Lung (tissue), 12 donors: Measurements from ENCODE around the gene BRPF3. TPM values are rescaled to one million over a fixed set of nuclear protein-coding genes. Genes with fewer than 3 reads are reported as not detected.

Experiments
- ATAC-seq: fragments of 200-7000 bp; cut with Tn5 transposase; one replicate; pipeline ENCODE4 v1.9.1; 2020; ENCODE audit warnings: moderate number of reproducible peaks; ENCODE audit not compliant: insufficient read depth, low FRiP score
- DNase-seq, 3 donors: peaks; one replicate each; pipeline ENCODE4 v3.0.0-alpha.2; 2013 to 2017
- H3K27ac ChIP-seq, 2 donors: one replicate each; pipeline ENCODE4 v1.5.1; 2013; ENCODE audit warnings: mild to moderate bottlenecking in 2 of 2, moderate library complexity in 2 of 2, control low read depth in 1 of 2, inconsistent platforms in 1 of 2, low read depth in 1 of 2, low read length in 1 of 2
- H3K27me3 ChIP-seq, 3 donors: one replicate each; pipeline ENCODE4 v1.5.1; 2013; ENCODE audit warnings: low read length in 2 of 3; ENCODE audit not compliant: control insufficient read depth in 3 of 3, insufficient read depth in 3 of 3
- H3K36me3 ChIP-seq, 4 donors: one replicate each; pipeline ENCODE4 v1.5.1; 2013; ENCODE audit warnings: low read length in 4 of 4, mild to moderate bottlenecking in 1 of 4, moderate library complexity in 1 of 4; ENCODE audit not compliant: control insufficient read depth in 4 of 4, insufficient read depth in 4 of 4
- H3K4me1 ChIP-seq, 5 donors: one replicate each; pipeline ENCODE4 v1.5.1; 2013; ENCODE audit warnings: low read length in 5 of 5, mild to moderate bottlenecking in 2 of 5, moderate library complexity in 1 of 5; ENCODE audit not compliant: control insufficient read depth in 5 of 5, insufficient read depth in 5 of 5
- H3K4me3 ChIP-seq: one replicate; pipeline ENCODE4 v1.5.1; 2013; ENCODE audit warnings: mild to moderate bottlenecking, control low read depth, moderate library complexity
- H3K9ac ChIP-seq, 2 donors: one replicate each; pipeline ENCODE4 v1.5.1; 2013; ENCODE audit warnings: low read length in 2 of 2, control low read depth in 1 of 2; ENCODE audit not compliant: insufficient read depth in 1 of 2
- H3K9me3 ChIP-seq, 4 donors: one replicate each; pipeline ENCODE4 v1.5.1; 2013; ENCODE audit warnings: low read length in 3 of 4, mild to moderate bottlenecking in 1 of 4, moderate library complexity in 1 of 4; ENCODE audit not compliant: control insufficient read depth in 4 of 4, insufficient read depth in 3 of 4
- WGBS, 2 donors: extraction: QIAGEN DNeasy Blood & Tissue Kit; methylation state at CpG; one replicate each; pipeline ENCODE4 v1.1.7; 2013; 5-methylcytosine and 5-hydroxymethylcytosine counted together
- polyA plus RNA-seq, 2 donors: library from polyadenylated mRNA; stranded (reverse); fragments of 200-250 nt; gene quantifications; one replicate each; pipeline ENCODE4 v1.2.1, GENCODE V29; 2013
- total RNA-seq, 2 donors: library from RNA; depleted of rRNA in 1 of 2; stranded (reverse); fragments of >200 nt in 1 of 2; gene quantifications; one replicate each; pipeline ENCODE4 v1.2.1, GENCODE V29; 2014 to 2021
- TF ChIP-seq, protein P1 (sequence below): IDR thresholded peaks from 2 replicates; pipeline ENCODE4 v1.5.1; 2012; ENCODE audit warnings: mild to moderate bottlenecking; ENCODE audit errors: control extremely low read depth, extremely low read depth
- donor health status: control.
- donor health status: control.
- donor health status: Bipolar disorder and iron deficiency.
- donor health status: healthy.
- donor health status: DM: yes; HTN: yes; CAD: no.

The BRPF3 gene
- total and polyA plus RNA-seq, 4 donors, result 7.8 to 29.2 (median 20.2) TPM

- H3K36me3 ChIP-seq, result no peaks in the 10 kb centered on the region
- no peaks in the 10 kb centered on the region for H3K27me3 ChIP-seq
- H3K4me1 ChIP-seq, result no peaks in the 10 kb centered on the region
- ATAC-seq (no peak), DNase-seq (no peak)
- peaks cover 0 to 4% (median 0%) of the 10 kb centered on the region in 4 donors for H3K9me3 ChIP-seq
- WGBS, 2 donors, result 68 to 75% methylated on average over 13 of the region's 13 CpGs
- no peak overlapping the region for H3K27ac ChIP-seq
- H3K4me3 ChIP-seq, result no peak overlapping the region
- TF ChIP-seq, protein P1, sequence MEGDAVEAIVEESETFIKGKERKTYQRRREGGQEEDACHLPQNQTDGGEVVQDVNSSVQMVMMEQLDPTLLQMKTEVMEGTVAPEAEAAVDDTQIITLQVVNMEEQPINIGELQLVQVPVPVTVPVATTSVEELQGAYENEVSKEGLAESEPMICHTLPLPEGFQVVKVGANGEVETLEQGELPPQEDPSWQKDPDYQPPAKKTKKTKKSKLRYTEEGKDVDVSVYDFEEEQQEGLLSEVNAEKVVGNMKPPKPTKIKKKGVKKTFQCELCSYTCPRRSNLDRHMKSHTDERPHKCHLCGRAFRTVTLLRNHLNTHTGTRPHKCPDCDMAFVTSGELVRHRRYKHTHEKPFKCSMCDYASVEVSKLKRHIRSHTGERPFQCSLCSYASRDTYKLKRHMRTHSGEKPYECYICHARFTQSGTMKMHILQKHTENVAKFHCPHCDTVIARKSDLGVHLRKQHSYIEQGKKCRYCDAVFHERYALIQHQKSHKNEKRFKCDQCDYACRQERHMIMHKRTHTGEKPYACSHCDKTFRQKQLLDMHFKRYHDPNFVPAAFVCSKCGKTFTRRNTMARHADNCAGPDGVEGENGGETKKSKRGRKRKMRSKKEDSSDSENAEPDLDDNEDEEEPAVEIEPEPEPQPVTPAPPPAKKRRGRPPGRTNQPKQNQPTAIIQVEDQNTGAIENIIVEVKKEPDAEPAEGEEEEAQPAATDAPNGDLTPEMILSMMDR, result no peak
- no peak overlapping the region for H3K9ac ChIP-seq
Measured at GRCh38 chr6:36276581-36277536, 80.3 kb downstream of the BRPF3 start.

DNA sequence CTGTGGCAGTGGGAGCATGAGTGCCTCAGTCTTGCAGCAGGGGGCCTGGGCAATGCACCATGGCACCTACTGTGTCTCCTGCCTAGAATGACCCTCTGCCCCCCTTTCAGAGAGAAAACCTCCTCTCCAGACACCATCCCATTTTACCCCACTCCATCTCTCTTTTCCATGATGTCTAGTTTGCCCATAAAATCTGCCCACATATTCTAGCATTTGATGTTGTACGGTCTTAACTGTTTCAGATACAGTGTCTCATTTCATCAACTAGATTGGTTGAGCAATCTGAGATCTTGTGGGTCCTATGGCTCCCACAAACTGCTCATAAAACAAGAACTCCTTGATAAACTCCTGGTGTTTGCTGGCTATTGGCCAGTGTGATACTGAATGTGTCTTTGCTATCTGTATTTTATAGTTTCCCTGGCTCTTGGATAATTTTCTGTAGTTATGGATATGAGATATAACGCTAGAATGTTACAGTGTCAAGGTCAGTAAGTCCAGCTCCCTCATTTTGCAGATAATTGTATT is 81.5 kb downstream of the BRPF3 start:
- H3K4me1 ChIP-seq, result no peaks in the 10 kb centered on the region
- ATAC-seq (no peak), DNase-seq (peak in 2 of 3 donors; percentile 19 to 25)
- H3K9ac ChIP-seq, result no peak overlapping the region
- H3K27me3 ChIP-seq, result peaks cover 0 to under 1% (median 0%) of the 10 kb centered on the region in 3 donors
- H3K9me3 ChIP-seq, result peaks cover 0 to 4% (median 0%) of the 10 kb centered on the region in 4 donors
- H3K36me3 ChIP-seq, result no peaks in the 10 kb centered on the region
- no peak overlapping the region for H3K27ac ChIP-seq
- WGBS, 2 donors, result 66 to 73% methylated on average over 2 of the region's 2 CpGs
- H3K4me3 ChIP-seq, result no peak overlapping the region
- TF ChIP-seq, protein P1, result no peak

GRCh38 chr6:36280467-36280866 is 83.9 kb downstream of the BRPF3 start:
- Histone ChIP-seq H3K9ac (no peak overlapping the region), H3K9me3 (peaks cover 0 to 4% (median 0%) of the 10 kb centered on the region in 4 donors), H3K27ac (no peak overlapping the region), H3K4me3 (no peak overlapping the region), H3K36me3 (no peaks in the 10 kb centered on the region), H3K4me1 (no peaks in the 10 kb centered on the region), H3K27me3 (peaks cover 0 to 23% (median 16%) of the 10 kb centered on the region in 3 donors)
- DNase-seq, result no peak
- TF ChIP-seq, protein P1, result no peak
- WGBS, 2 donors, result 61 to 62% methylated on average over 3 of the region's 3 CpGs
- no peak for ATAC-seq
